ENCODE results near the gene SLC3A2. TPM values are rescaled to one million over a fixed set of nuclear protein-coding genes. Genes with fewer than 3 reads are reported as not detected.
"Not testable (repeated sequence)": the region's sequence is repeated elsewhere in the genome, so short reads cannot be mapped to it uniquely, and the experiment has no call there.

Gene SLC3A2
- polyA plus RNA-seq, 1 donor = 43.3 TPM

DNA sequence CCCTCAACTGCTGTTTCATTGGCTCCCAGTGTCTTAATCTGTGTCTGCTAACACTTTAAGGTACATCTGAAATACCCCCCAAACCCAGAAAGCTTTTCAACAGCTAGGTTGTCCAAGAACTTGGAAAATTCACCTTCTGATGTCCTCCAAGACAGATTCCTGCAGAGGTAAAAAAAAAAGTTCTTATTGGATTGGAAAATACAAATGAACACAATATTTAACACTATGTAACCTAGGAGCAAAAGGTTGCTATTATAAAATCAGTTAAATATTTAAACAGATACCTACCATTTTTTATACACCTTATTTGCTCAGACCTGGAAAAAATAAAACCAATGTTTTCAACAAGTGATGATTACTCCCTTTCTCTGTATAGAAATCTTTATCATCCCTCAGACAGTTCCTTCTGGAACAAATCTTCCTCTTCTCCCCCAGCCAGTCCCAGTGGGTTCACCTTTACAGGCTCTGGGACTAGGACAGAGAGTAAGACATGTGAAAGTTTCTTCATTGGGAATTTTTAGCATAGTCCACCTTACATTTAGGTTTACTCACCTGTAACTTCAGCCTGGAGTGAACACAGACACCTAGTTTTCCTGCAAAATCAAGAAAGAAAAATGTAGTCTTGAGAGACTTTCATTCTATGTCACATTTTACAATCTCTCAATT, 28.0 kb upstream of the SLC3A2 start:
- no peak for DNase-seq

DNA sequence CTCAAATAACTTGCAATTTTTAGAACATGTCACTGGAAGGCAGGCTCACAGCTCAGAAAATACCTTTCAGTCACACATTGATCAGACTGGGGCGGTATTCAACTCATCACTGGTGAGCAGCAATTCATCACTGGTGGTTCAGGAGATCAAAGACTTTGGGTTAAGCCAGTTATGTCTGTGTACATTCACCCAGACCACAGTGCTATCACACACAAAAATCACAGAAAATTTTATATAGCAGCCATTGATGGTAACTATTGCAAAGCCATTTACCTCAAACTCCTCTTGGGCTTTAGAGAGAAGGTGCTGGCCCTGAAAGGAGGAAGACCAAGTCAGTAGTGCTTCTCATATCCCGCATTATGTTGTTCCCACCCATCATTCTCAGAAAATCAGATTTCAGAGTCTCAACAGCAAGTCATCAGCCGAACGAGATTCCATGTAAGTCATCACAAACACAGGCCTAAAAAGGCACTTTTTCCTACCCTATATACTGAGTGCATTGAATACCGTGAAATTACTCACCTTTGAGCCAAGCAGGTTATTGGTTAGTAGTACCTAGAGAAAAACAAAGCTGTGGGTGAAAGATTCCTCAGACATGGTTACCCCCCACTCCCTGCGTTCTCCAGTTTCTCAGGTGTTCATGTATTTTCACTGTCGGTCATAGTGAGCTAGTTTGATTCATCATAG, 27.3 kb upstream of the SLC3A2 start:
- DNase-seq = no peak

DNA sequence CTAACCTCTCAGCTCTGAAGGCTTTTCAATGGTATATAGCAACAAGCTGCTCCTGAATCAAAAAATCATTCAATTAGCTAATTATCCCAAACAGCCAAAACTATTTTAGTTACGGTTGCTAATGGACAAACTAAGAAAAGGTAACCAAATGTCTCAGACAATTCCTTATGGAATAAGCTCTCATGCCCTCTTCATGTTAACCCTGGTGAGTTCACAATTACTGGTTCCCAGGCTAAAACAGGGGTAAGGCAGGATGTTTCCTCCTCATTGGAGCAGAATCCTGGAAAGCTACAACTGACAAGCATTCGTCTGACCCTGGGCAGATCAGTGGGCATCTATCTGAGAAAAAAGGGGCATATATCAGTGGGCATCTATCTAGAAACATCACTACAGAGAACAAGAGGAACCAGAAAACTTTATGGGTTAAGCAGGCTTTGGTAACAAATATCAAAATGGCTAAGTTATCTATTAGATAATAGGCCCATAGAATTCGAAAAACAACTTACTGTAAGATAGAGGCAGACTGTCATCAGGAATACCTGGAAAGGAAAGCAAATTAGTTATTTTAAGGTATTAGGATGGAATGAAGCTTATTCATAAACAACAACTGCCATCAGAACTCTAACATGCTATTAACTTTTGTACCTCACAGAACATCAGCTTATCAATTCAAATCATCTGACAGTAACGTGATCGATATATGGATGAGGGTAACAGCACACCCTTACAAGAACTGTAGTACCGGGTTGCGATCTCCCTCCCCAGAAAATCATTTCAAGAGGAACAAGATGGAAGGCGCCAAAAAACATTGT, 26.5 kb upstream of the SLC3A2 start:
- no peak for DNase-seq

DNA sequence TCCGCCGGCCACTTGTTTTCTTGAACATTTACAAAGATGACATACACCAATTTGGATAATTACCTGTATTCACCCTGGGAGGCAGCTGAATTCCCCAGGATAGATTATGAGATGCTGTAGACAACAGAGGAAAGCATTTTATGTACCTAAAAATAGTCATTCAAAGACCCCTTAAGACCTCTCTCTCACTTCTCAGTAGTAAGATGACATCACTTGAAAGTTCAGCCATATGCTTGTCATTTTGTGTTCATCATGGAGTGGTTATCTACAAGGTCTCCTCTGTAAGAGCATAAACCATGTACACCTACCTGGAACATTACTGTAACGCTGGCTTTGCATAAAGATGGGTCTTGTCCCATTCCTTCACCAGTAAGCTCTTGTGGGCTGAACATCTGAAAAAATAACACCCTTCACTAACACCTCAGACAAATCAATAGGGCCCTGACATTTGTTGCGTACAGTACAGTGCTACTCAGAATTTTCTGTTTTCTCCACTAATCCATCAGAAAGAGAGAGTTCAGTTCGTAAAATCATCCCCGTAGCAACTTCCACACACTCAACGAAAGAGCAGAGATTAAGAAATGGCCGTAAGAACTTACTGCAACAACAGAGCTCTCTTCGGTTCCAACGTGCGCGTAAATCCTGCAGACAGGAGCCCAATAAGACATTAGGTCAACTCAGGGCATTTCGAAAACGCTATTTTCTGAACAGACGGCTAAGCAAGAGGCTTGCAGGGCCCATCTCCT, 25.7 kb upstream of the SLC3A2 start:
- no peak for DNase-seq

DNA sequence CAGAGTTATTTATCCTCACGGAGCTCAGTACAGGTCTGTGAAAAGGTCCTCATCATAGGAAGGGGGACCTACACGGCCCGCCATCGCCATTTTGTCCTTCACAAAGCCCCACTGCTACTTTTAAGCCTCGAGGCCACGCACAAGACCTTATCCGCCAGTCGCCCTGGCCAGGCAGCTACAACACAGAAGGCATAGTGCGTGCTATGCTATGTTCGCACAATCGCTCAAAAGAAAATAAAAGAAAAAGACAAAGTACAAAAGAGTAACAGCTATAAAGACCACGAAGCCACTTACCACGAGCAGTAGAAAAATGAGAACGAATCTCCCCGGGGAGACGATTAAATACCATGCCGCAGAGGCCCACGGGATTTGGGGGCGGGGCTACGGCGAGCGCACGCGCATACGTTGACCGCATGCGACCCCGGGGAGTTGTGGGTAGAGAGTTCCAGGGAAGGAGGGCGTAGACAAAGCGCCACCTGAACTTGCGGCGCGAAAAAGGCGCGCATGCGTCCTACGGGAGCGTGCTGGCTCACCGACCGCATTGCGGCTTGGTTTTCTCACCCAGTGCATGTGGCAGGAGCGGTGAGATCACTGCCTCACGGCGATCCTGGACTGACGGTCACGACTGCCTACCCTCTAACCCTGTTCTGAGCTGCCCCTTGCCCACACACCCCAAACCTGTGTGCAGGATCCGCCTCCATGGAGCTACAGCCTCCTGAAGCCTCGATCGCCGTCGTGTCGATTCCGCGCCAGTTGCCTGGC, 24.9 kb upstream of the SLC3A2 start:
- peak; percentile 96 for DNase-seq

DNA sequence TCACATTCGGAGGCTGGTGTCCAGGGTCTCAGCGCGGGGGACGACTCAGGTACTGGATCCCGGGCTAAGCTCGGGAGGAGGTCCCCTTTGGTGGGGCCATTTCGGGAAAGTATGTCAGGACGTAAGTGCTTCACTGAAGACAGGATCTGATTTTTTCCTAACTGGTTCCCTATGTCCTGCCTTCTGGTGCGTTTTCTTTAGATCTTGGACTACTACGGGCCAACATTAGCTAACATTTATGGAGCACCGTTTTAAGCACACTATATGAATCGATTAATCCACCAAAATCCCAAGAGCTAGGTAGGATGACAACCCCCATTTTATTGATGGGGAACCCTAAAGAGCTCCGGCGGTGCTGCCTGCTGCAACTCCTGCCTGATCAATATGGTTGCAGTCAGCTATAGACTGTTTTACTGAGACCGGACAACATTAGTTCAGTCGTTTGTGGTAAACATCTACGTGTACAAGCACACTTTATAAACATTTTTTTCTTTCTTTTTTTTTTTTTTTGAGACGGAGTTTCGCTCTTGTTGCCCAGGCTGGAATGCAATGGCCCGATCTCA, 24.3 kb upstream of the SLC3A2 start:
- DNase-seq = no peak

DNA sequence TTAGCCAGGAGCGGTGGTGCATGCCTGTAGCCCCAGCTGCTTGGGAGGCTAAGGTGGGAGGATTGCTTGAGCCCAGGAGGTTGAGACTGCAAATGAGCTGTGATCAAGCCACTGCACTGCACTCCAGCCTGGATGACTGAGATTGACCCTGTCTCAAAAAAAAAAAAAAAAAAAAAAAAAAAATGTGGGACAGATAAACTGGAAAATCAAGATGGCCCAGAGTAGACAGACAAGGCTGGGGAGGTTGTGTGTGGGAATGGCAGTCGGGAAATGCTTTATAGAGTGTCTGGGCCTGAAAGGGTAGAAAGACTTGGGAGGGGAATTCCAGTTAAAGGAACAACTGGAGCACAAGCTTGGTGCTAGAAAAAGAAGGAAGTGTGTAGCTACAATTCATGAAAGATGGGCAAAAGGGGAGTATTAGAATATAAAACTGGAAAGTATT, 23.1 kb upstream of the SLC3A2 start:
- DNase-seq = no peak

DNA sequence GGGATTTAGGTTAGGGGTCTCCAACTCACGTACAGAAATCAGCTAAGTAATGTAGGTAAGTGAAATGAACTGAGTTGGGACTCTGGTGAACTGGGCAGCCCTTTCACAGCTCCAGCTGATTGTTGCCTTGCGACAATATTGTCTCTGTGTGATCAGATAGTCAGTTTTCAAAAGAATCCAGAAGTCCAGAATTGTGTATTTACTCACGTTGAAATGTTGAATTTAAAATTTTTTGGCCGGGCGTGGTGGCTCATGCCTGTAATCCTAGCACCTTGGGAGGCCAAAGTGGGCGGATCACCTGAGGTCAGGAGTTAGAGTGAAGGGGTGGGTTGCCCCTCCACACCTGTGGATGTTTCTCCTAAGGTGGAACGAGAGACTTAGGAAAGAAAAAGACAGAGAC, 22.5 kb upstream of the SLC3A2 start:
- DNase-seq = no peak

DNA sequence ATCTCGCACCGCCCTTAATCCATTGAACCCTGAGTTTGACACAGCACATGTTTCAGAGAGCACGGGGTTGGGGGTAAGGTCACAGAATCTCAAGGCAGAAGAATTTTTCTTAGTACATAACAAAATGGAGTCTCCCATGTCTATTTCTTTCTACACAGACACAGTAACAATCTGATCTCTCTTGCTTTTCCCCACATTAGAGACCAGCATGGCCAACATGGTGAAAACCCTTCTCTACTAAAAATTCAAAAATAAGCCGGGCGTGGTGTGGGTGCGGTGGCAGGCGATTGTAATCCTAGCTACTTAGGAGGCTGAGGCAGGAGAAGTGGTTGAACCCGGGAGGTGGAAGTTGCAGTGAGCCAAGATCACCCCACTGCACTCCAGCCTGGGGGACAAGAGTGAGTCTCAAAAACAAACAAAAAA, 21.4 kb upstream of the SLC3A2 start:
- DNase-seq = not testable (repeated sequence)

DNA sequence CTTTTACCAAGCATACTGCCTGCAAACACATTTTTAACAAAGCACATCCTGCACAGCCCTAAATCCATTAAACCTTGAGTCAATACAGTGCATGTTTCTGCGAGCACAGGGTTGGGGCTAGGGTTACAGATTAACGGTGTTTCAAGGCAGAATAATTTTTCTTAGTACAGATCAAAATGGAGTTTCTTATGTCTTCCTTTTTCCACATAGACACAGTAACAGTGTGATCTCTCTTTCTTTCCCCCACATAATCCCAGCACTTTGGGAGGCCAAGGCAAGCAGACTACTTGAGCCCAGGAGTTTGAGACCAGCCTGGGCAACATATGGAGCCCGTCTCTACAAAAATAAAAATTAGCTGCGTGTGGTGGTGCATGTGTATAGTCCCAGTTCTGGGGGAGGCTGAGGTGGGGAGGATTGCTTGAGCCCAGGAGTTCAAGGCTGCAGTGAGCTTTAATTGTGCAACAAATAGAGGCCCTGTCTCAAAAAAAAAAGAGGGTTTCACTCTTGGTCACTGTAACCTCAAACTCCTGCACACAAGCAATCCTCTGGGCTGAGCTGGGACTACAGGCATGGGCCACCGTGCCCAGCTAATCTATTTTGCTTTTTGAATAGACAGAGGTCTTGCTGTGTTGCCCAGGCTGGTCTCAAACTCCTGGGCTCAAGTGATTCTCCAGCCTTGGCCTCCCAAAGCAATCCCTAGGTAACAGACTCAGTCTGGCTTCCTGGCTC, 19.7 kb upstream of the SLC3A2 start:
- no peak for DNase-seq

DNA sequence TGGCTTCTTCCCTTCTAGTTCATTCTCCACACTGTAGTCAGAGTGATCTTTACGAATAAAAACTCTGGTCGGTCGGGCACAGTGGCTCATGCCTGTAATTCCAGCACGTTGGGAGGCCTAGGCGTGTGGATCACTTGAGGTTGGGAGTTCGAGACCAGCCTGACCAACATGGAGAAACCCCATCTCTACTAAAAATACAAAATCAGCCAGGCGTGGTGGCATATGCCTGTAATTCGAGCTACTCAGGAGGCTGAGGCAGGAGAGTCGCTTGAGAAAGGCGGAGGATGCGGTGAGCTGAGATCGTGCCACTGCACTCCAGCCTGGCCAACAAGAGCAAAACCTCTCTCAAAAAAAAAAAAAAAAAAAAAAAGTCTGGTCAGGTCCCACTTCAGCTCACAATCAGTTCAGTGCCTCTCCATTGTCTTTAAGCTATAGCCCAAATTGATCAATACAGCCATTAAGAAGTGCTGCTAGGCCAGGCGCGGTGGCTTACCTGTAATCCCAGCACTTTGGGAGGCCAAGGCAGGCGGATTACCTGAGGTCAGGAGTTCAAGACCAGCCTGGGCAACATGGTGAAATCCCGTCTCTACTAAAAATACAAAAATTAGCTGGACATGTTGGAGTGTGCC, 19.0 kb upstream of the SLC3A2 start:
- not testable (repeated sequence) for DNase-seq

DNA sequence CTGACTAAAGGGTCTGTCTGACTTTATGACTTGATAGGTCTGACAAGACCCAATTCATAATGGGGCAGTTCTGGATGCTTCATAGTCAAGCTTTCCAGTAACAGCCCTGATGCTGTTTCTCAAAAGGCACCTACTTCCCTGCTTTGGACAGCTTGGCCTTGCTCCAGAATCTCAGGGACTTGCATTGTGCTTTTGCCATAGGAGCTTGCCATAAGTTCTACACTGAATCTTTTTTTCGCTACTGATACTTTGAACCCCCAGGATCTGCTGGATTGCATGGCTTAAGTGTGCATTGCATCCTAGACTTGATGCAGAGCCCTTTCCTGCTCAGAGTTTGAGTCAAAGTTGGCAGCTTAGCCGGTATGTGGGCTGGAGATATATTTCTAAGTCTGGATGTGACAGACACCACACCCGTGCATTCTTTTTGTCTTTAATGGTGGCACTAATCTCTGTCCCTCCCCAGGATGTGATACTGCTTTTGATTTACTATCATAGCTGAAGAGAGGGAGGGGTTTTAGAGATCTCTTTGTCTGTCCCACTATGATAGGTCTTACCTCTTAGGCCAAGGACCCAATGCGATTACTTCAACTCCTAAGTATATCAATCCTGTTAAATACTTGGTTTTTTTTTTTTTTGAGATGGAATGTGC, 16.9 kb upstream of the SLC3A2 start:
- DNase-seq = no peak

DNA sequence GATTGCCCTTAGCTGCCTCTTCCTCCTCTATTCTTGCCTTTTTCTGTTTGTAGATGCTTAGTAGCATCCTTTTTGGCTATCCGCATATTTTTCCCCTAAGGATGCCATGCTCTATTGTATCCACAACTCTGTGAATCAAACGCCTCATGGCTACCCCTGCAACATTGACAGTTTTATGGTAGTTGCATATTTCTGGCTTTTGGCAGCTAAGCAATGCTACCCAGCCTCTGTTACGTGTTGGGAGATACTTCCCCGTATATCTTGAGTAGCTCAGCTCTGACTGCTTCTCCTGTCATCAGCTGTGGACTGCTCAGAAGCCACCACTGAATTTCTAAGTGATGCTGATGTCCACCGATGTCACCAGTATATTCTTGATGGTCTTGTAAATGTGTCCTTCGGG, 15.1 kb upstream of the SLC3A2 start:
- no peak for DNase-seq

DNA sequence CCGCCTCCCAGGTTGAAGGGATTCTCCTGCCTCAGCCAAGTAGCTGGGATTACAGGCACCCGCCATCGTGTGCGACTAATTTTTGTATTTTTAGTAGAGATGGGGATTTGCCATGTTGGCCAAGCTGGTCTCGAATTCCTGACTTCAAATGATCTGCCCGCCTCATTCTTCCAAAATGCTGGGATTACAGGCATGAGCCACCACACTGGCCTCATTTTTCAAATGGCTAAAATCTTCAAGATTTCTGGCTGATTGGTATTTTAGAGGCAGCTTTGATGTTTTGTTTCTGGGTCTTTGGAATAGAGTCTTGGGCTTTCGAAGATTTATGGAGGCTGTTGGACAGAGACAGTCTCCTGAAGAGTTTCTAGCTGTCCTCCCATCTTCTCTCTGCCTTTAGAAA, 5.8 kb upstream of the SLC3A2 start:
- no peak for DNase-seq

DNA sequence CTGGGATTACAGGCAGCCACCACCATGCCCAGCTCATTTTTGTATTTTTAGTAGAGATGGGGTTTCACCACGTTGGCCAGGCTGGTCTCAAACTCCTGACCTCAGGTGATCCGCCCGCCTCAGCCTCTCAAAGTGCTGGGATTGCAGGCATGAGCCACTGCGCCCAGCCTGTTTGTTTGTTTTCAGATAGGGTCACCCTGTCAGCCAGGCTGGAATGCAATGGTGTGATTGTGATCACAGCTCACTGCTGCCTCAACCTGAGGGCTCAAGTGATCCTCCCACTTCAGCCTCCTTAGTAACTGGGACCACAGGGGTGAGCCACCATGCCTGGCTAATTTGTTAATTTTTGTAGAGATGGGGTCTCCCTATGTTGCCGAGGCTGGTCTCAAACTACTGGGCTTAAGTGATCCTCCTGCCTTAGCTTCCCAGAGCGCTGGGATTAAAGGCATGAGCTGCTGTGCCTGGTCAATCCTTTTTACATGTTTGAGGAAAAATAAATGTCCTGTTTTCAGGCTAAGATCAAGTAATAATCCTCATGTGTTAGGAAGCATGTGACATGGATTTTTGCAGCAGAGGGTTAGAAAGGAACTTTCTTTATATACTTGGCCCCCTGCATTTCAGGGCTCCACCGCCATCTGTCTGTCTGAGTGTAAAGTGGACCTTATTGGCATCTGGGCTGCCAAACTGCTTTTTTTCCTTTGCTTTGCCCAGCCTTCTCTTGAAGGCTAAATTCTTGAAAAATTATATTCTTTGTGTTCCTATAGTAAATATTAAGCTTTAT, 4.8 kb upstream of the SLC3A2 start:
- no peak for DNase-seq

DNA sequence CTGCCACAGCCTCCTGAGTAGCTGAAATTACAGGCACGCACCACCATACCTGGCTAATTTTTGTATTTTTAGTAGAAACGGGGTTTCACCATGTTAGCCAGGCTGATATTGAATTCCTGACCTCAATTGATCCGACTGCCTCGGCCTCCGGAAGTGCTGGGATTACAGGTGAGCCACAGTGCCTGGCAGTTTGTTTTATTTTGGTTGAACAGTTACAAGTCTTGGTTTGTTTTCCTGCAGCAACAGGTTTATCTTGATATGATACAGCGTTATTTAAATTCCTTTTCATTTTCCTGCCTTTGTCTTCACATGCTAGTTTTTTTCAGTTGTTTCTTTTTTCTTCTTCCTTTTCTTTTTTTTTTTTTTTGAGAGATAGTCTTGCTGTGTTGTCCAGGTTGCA, 4.0 kb upstream of the SLC3A2 start:
- no peak for DNase-seq

DNA sequence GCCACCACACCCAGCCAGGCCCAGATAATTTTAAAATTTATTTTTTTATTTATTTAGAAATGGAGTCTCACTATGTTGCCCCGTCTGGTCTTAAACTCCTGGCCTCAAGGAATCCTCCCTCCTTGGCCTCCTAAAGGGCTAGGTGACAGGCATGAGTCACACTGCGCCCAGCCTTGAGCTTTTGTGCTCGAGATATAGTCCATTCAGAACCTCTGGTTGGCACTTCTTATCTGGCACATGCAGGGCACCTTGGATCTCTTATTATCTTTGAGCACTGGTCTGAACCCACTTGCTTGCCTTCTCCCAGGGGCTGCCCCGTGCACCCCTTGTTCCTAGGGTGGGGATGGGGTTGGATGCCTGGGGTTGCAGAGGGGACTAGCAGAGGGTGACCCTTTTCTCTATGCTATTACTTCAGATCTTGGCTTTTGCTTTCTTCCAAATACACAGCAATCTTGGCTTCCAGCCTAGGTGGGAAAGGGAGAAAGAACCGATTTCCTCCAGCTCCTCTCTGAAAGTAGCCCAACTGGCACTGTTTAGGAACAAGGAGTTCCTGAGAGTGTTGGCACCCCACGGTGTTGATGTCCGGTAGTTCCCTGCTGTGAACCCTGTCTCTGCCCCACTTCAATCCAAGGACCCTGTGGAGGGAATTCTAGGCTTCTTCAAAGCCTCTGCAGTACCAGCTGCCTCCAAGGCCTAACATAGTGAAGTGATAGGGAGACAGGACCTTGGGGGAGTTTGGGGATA, 1.3 kb upstream of the SLC3A2 start:
- no peak for DNase-seq

DNA sequence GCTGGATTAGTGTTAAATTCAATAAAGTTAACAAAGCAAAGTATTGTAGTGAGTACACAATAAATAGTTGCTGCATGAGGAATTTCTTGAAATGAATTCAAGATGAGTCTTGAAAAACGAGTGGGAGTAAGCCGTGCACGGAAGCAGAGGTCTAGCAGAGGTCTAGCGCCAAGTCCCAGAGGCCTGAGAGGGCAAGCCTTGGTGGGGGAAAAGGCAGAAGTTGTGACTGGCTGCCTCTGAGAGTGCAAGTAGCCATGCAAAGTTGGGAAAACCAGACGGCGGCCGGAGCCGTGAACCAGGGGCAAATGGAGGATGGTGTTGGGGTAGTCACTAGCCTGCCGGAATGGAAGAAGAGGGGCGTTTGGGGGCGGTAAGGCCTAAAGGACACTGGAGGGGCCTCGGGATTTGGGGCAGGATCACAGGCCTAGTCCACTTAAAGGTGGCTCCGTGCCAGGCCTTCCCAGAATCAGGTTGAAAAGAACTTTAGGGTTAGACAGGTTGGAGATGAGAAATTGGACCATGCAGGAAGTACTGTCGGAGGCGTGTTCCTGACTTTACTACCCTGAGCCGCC, 379 bp upstream of the SLC3A2 start:
- no peak for DNase-seq

Measured in hindlimb muscle (tissue), 1 donor.